B cell (primary cell): Measurements from ENCODE around the gene NCBP2.

Experiments
- EZH2 ChIP-seq: IDR thresholded peaks from 2 replicates; pipeline ENCODE4 v1.6.1; 2012; ENCODE audit warnings: borderline replicate concordance, low read depth, mild to moderate bottlenecking, moderate library complexity, low read length; ENCODE audit not compliant: insufficient read depth, poor library complexity, severe bottlenecking
- TF ChIP-seq, protein P1 (sequence below): fragments of 200-600 bp; IDR thresholded peaks from one replicate; pipeline ENCODE4 v1.8.0; 2022; ENCODE audit warnings: antibody characterized with exemption, mild to moderate bottlenecking

DNA sequence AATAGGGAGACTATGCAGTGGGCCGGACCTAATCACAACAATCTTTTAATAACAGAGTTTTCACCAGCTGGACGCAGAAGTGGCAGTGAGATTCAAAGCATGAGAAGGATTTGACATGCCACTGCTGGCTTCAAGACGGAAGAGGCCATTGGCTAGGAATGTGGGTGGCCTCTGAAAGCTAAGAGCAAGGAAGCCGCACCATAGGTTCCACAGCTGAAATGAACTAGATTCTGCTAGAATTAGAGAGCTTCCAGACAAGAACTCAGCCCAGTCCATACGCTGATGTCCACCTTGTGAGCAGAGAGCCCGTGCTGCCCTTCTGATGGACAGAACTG lies 6.9 kb upstream of the NCBP2 start:
- TF ChIP-seq, protein P1, sequence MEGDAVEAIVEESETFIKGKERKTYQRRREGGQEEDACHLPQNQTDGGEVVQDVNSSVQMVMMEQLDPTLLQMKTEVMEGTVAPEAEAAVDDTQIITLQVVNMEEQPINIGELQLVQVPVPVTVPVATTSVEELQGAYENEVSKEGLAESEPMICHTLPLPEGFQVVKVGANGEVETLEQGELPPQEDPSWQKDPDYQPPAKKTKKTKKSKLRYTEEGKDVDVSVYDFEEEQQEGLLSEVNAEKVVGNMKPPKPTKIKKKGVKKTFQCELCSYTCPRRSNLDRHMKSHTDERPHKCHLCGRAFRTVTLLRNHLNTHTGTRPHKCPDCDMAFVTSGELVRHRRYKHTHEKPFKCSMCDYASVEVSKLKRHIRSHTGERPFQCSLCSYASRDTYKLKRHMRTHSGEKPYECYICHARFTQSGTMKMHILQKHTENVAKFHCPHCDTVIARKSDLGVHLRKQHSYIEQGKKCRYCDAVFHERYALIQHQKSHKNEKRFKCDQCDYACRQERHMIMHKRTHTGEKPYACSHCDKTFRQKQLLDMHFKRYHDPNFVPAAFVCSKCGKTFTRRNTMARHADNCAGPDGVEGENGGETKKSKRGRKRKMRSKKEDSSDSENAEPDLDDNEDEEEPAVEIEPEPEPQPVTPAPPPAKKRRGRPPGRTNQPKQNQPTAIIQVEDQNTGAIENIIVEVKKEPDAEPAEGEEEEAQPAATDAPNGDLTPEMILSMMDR, result no peak
- TF ChIP-seq EZH2, result no peak
